Esophagus muscularis mucosa (tissue), 4 donors: Measurements from ENCODE around the gene PAPLN. TPM values are rescaled to one million over a fixed set of nuclear protein-coding genes. Genes with fewer than 3 reads are reported as not detected.

ENCODE experiments used
- DNase-seq: peaks from one replicate; pipeline ENCODE4 v3.0.0-alpha.2; 2017; ENCODE audit errors: extremely low spot score
- H3K27ac ChIP-seq, 4 donors: fragments of 200-600 bp; sonication (generic); replicated peaks in 1 of 4; 1 replicate in 3 of 4; 2 replicates in 1 of 4; pipeline ENCODE4 v1.5.1; 2016 to 2019; ENCODE audit warnings: mild to moderate bottlenecking in 1 of 4
- H3K27me3 ChIP-seq, 4 donors: fragments of 200-600 bp; sonication (generic); one replicate each; pipeline versions ENCODE4 v1.5.1 to v1.6.0; 2016 to 2019
- H3K36me3 ChIP-seq, 4 donors: fragments of 200-600 bp; sonication (generic); one replicate each; pipeline ENCODE4 v1.5.1; 2016 to 2019
- H3K4me1 ChIP-seq, 4 donors: fragments of 200-600 bp; sonication (generic); one replicate each; pipeline ENCODE4 v1.5.1; 2016 to 2019
- H3K4me3 ChIP-seq, 4 donors: fragments of 200-600 bp; sonication (generic); 1 replicate in 2 of 4; 2 replicates in 2 of 4; pipeline ENCODE4 v1.5.1; 2016 to 2019; ENCODE audit warnings: mild to moderate bottlenecking in 4 of 4, moderate library complexity in 1 of 4
- H3K9me3 ChIP-seq, 4 donors: fragments of 200-600 bp; sonication (generic); 1 replicate in 3 of 4; 2 replicates in 1 of 4; pipeline ENCODE4 v1.5.1; 2016 to 2019
- CTCF ChIP-seq, 3 experiments: fragments of 200-600 bp in 2 of 3; fragments of 450-650 bp in 1 of 3; sonication (generic) in 2 of 3; IDR thresholded peaks; one replicate each; pipeline ENCODE4 v1.5.1; 2017 to 2019; ENCODE audit warnings: antibody characterized with exemption in 3 of 3, mild to moderate bottlenecking in 2 of 3, moderate library complexity in 1 of 3
- EP300 ChIP-seq: sonication (generic); formaldehyde crosslinking; IDR thresholded peaks from one replicate; pipeline ENCODE4 v1.6.1; 2017; ENCODE audit warnings: antibody characterized with exemption
- POLR2A ChIP-seq: fragments of 450-650 bp; IDR thresholded peaks from one replicate; pipeline ENCODE4 v1.6.1; 2017; ENCODE audit warnings: antibody characterized with exemption, moderate library complexity, mild to moderate bottlenecking, low read depth
- POLR2AphosphoS5 ChIP-seq, 2 donors: sonication (generic); formaldehyde crosslinking; IDR thresholded peaks; one replicate each; pipeline ENCODE4 v1.6.1; 2017; ENCODE audit warnings: antibody characterized with exemption in 2 of 2
- WGBS: methylation state at CpG from one replicate; pipeline ENCODE4 v1.1.5; 2018; 5-methylcytosine and 5-hydroxymethylcytosine counted together
- intact Hi-C: fragments of 100-400 bp; cut with DNase I; formaldehyde crosslinking; loops from one replicate; pipeline ENCODE4 v1.15.1; 2023
- total RNA-seq, 4 donors: library from RNA; depleted of rRNA; stranded (reverse); fragments of >200 nt; gene quantifications; one replicate each; pipeline versions ENCODE4 v1.1.0 to v1.2.1, GENCODE V29; 2016

The PAPLN gene
- total RNA-seq, 4 donors from 2014 or later: 12.0 to 43.5 (median 24.1) TPM

- Histone ChIP-seq H3K9me3 (no peaks in the 10 kb centered on the region), H3K4me3 (no peak overlapping the region), H3K27me3 (no peaks in the 10 kb centered on the region), H3K4me1 (no peaks in the 10 kb centered on the region), H3K27ac (no peak overlapping the region), H3K36me3 (peaks cover 0 to 60% (median 17%) of the 10 kb centered on the region in 4 donors)
- no peak for DNase-seq
- 91% methylated on average over 7 of the region's 12 CpGs for WGBS
- intact Hi-C loops: no loop called here
- no peak for TF ChIP-seq CTCF (IDR thresholded peaks at IDR 0.05)
- no peak for TF ChIP-seq POLR2A
- no peak for TF ChIP-seq EP300
- no peak for TF ChIP-seq POLR2AphosphoS5 (IDR thresholded peaks at IDR 0.05)
These were observed 16.4 kb downstream of the PAPLN start for GRCh38 chr14:73253721-73254120.

GRCh38 chr14:73254247-73255004 is 17.1 kb downstream of the PAPLN start:
- TF ChIP-seq CTCF (IDR thresholded peaks at IDR 0.05): no peak
- TF ChIP-seq POLR2A: no peak
- no peak for TF ChIP-seq EP300
- TF ChIP-seq POLR2AphosphoS5 (IDR thresholded peaks at IDR 0.05): no peak
- no peaks in the 10 kb centered on the region for H3K4me1 ChIP-seq
- no peaks in the 10 kb centered on the region for H3K9me3 ChIP-seq
- H3K36me3 ChIP-seq: peaks cover 0 to 67% (median 20%) of the 10 kb centered on the region in 4 donors
- intact Hi-C loops: no loop called here
- H3K27ac ChIP-seq: no peak overlapping the region
- H3K4me3 ChIP-seq: no peak overlapping the region
- DNase-seq: no peak
- WGBS: 95% methylated on average over 10 of the region's 28 CpGs
- H3K27me3 ChIP-seq: no peaks in the 10 kb centered on the region

- no peaks in the 10 kb centered on the region for H3K4me1 ChIP-seq
- peaks cover 0 to 68% (median 23%) of the 10 kb centered on the region in 4 donors for H3K36me3 ChIP-seq
- H3K9me3 ChIP-seq: no peaks in the 10 kb centered on the region
- intact Hi-C loops: no loop called here
- no peak overlapping the region for H3K27ac ChIP-seq
- no peak for TF ChIP-seq CTCF (IDR thresholded peaks at IDR 0.05)
- no peak for TF ChIP-seq POLR2A
- TF ChIP-seq POLR2AphosphoS5 (IDR thresholded peaks at IDR 0.05): no peak
- no peak for TF ChIP-seq EP300
- H3K27me3 ChIP-seq: no peaks in the 10 kb centered on the region
- no peak overlapping the region for H3K4me3 ChIP-seq
- DNase-seq: no peak
- 93% methylated on average over 6 of the region's 6 CpGs for WGBS
These were observed 17.7 kb downstream of the PAPLN start for GRCh38 chr14:73255005-73255400.

- Histone ChIP-seq H3K27ac (no peak overlapping the region), H3K4me1 (no peaks in the 10 kb centered on the region), H3K9me3 (no peaks in the 10 kb centered on the region), H3K4me3 (no peak overlapping the region), H3K27me3 (no peaks in the 10 kb centered on the region), H3K36me3 (peaks cover 0 to 68% (median 22%) of the 10 kb centered on the region in 4 donors)
- no peak for DNase-seq
- TF ChIP-seq POLR2A (no peak), EP300 (no peak), CTCF (IDR thresholded peaks at IDR 0.05) (no peak), POLR2AphosphoS5 (IDR thresholded peaks at IDR 0.05) (no peak)
- intact Hi-C loops: no loop called here
- WGBS: 90% methylated on average over 9 of the region's 9 CpGs
These were observed 18.5 kb downstream of the PAPLN start for GRCh38 chr14:73255693-73256225.
